CD4-positive, alpha-beta T cell (primary cell): Measurements from ENCODE around the gene SLAMF7. TPM values are rescaled to one million over a fixed set of nuclear protein-coding genes. Genes with fewer than 3 reads are reported as not detected.
A peak's percentile ranks its signal among the peaks of the same experiment; 100 is the strongest.
"Not testable (repeated sequence)": the region's sequence is repeated elsewhere in the genome, so short reads cannot be mapped to it uniquely, and the experiment has no call there.

Experiments
- ATAC-seq: fragments of 200-7000 bp; cut with Tn5 transposase; one replicate; pipeline ENCODE4 v1.10.0; 2022; ENCODE audit warnings: mild to moderate bottlenecking; ENCODE audit not compliant: poor library complexity
- CTCF ChIA-PET: fragments of 350-600 bp; sonication (Branson Sonifier 250); formaldehyde crosslinking; loops from one replicate; lab custom pipeline; 2021; ENCODE audit warnings: antibody characterized with exemption, inconsistent platforms; lab: Charles Lee
- POLR2A ChIA-PET: fragments of 350-600 bp; sonication (Branson Sonifier 250); formaldehyde crosslinking; loops from one replicate; lab custom pipeline; 2021; ENCODE audit warnings: antibody characterized with exemption, inconsistent platforms; lab: Charles Lee
- DNase-seq, 14 experiments: peaks; one replicate each; pipeline ENCODE4 v3.0.0-alpha.2; 2013 to 2020; ENCODE audit warnings: mixed read lengths in 2 of 14
- H3K27ac ChIP-seq, 2 donors: one replicate each; pipeline versions ENCODE4 v1.5.1 to v1.7.0; 2013; ENCODE audit warnings: low read length in 2 of 2, low read depth in 1 of 2, mild to moderate bottlenecking in 1 of 2
- H3K27me3 ChIP-seq, 2 experiments: 1 replicate in 1 of 2; 2 replicates in 1 of 2; pipeline versions ENCODE4 v1.6.1 to v1.7.0; 2013; ENCODE audit warnings: low read length in 2 of 2, control low read depth in 1 of 2, mild to moderate bottlenecking in 1 of 2, moderate library complexity in 1 of 2; ENCODE audit not compliant: insufficient read depth in 2 of 2, control insufficient read depth in 1 of 2
- H3K36me3 ChIP-seq: one replicate; pipeline ENCODE4 v1.6.1; 2013; ENCODE audit warnings: low read length, control low read depth; ENCODE audit not compliant: insufficient read depth
- H3K4me1 ChIP-seq: one replicate; pipeline ENCODE4 v1.6.1; 2013; ENCODE audit warnings: low read length, control low read depth; ENCODE audit not compliant: insufficient read depth
- H3K4me3 ChIP-seq: one replicate; pipeline ENCODE4 v1.5.1; 2013; ENCODE audit warnings: mild to moderate bottlenecking, low read length, moderate library complexity
- H3K9me3 ChIP-seq, 2 experiments: 1 replicate in 1 of 2; 2 replicates in 1 of 2; pipeline versions ENCODE4 v1.6.1 to v1.7.0; 2013; ENCODE audit warnings: low read length in 2 of 2, mild to moderate bottlenecking in 2 of 2, control low read depth in 1 of 2, moderate library complexity in 1 of 2; ENCODE audit not compliant: control insufficient read depth in 1 of 2, insufficient read depth in 1 of 2
- H3K27ac Mint-ChIP-seq: one replicate; pipeline ENCODE4 v1.8.0; 2020; ENCODE audit warnings: mixed read lengths
- H3K27me3 Mint-ChIP-seq: one replicate; pipeline ENCODE4 v1.8.0; 2021; ENCODE audit warnings: mixed read lengths
- H3K36me3 Mint-ChIP-seq: one replicate; pipeline ENCODE4 v1.8.0; 2021; ENCODE audit warnings: low read depth, mixed read lengths
- H3K4me1 Mint-ChIP-seq: one replicate; pipeline ENCODE4 v1.8.0; 2021; ENCODE audit warnings: low read depth, mixed read lengths
- H3K4me3 Mint-ChIP-seq: one replicate; pipeline ENCODE4 v1.8.0; 2020; ENCODE audit warnings: mild to moderate bottlenecking, mixed read lengths
- H3K9me3 Mint-ChIP-seq: one replicate; pipeline ENCODE4 v1.8.0; 2020; ENCODE audit warnings: mixed read lengths
- CTCF ChIP-seq: fragments of 200-600 bp; IDR thresholded peaks from one replicate; pipeline ENCODE4 v1.8.0; 2022; ENCODE audit warnings: antibody characterized with exemption, mild to moderate bottlenecking
- intact Hi-C, 2 experiments: fragments of 100-400 bp; cut with DNase I in 1 of 2; cut with micrococcal nuclease in 1 of 2; formaldehyde crosslinking; loops; one replicate each; pipeline versions ENCODE4 v1.15.1 to v1.9.0; 2023 to 2025; cut with DNase I, micrococcal nuclease
- total RNA-seq, 174 experiments: library from RNA in 2 of 174; stranded (reverse) in 2 of 174; gene quantifications; one replicate each; pipeline ENCODE4 v1.2.3 and lab custom pipeline; 2021 to 2026

Gene SLAMF7
- total RNA-seq, 2 experiments from 2014 or later = 0.69 to 0.78 TPM

GRCh38 chr1:160713161-160713560 lies 25.9 kb upstream of the SLAMF7 start:
- no peak for ATAC-seq
- peak overlapping the region; percentile 86 to 93 for H3K27ac ChIP-seq
- TF ChIP-seq CTCF = no peak
- H3K9me3 Mint-ChIP-seq = no peaks in the 10 kb centered on the region
- peaks cover 2% of the 10 kb centered on the region for H3K36me3 ChIP-seq
- H3K4me1 ChIP-seq = peaks cover 40% of the 10 kb centered on the region
- peaks cover 57% of the 10 kb centered on the region for H3K4me1 Mint-ChIP-seq
- H3K4me3 ChIP-seq = peak overlapping the region; percentile 73
- H3K27ac Mint-ChIP-seq = no peak overlapping the region
- no peaks in the 10 kb centered on the region for H3K27me3 Mint-ChIP-seq
- POLR2A ChIA-PET = interaction anchor here (0.9 to 4.4 kb wide), 8 partner anchors 9 to 124 kb away, joined by 3 to 25 read pairs (median 5); partner anchors contain the start of gene SLAMF1
- DNase-seq = no peak
- H3K4me3 Mint-ChIP-seq = no peak overlapping the region
- CTCF ChIA-PET = interaction anchor here (1.1 to 5.3 kb wide), 4 partner anchors 14 to 38 kb away, joined by 3 to 21 read pairs (median 6); no protein-coding TSS in a partner anchor
- peaks cover 18% of the 10 kb centered on the region for H3K36me3 Mint-ChIP-seq
- no peaks in the 10 kb centered on the region for H3K9me3 ChIP-seq
- intact Hi-C loops = no loop called here
- H3K27me3 ChIP-seq = no peaks in the 10 kb centered on the region

GRCh38 chr1:160714034-160714648 lies 24.9 kb upstream of the SLAMF7 start:
- H3K9me3 Mint-ChIP-seq, H3K4me3 Mint-ChIP-seq, H3K9me3 ChIP-seq, H3K4me3 ChIP-seq, intact Hi-C loops, H3K27me3 ChIP-seq, H3K27ac Mint-ChIP-seq, H3K27me3 Mint-ChIP-seq, H3K36me3 ChIP-seq: not testable (repeated sequence)
- ATAC-seq (peak; percentile 63), DNase-seq (peak in 2 of 14 experiments; percentile 26 to 50)
- Mint-ChIP-seq H3K4me1 (peaks cover 57% of the 10 kb centered on the region), H3K36me3 (peaks cover 18% of the 10 kb centered on the region)
- H3K4me1 ChIP-seq = peaks cover 34% of the 10 kb centered on the region
- ChIA-PET CTCF (interaction anchor here (1.0 to 5.3 kb wide), 5 partner anchors 13 to 54 kb away, joined by 3 to 21 read pairs (median 7); no protein-coding TSS in a partner anchor), POLR2A (interaction anchor here (0.7 to 4.4 kb wide), 3 partner anchors 8 to 32 kb away, joined by 3 to 25 read pairs (median 8); no protein-coding TSS in a partner anchor)
- H3K27ac ChIP-seq = peak overlapping the region in 1 of 2 donors; percentile 42

- TF ChIP-seq CTCF = no peak
- POLR2A ChIA-PET = interaction anchor here (0.6 to 1.8 kb wide), 3 partner anchors 9 to 148 kb away, joined by 3 to 7 read pairs (median 3); no protein-coding TSS in a partner anchor
- Histone ChIP-seq H3K27ac (no peak overlapping the region), H3K9me3 (no peaks in the 10 kb centered on the region), H3K36me3 (no peaks in the 10 kb centered on the region), H3K4me1 (peaks cover 28% of the 10 kb centered on the region), H3K4me3 (no peak overlapping the region), H3K27me3 (no peaks in the 10 kb centered on the region)
- intact Hi-C loops = loop anchor here in 1 of 2 experiments (5.0 kb wide), 1 partner anchor 69 kb away; the partner anchor contains the start of gene SLAMF1
- DNase-seq (no peak), ATAC-seq (no peak)
- peaks cover 12% of the 10 kb centered on the region for H3K36me3 Mint-ChIP-seq
- no peak overlapping the region for H3K27ac Mint-ChIP-seq
- H3K27me3 Mint-ChIP-seq = no peaks in the 10 kb centered on the region
- H3K9me3 Mint-ChIP-seq = no peaks in the 10 kb centered on the region
- H3K4me3 Mint-ChIP-seq = no peak overlapping the region
- CTCF ChIA-PET = interaction anchor here (1.1 to 2.1 kb wide), 3 partner anchors 10 to 53 kb away, joined by 4 to 13 read pairs (median 5); no protein-coding TSS in a partner anchor
- H3K4me1 Mint-ChIP-seq = peaks cover 72% of the 10 kb centered on the region
These were observed 23.0 kb upstream of the SLAMF7 start for GRCh38 chr1:160716013-160716412.
